HepG2 (cell line): ENCODE results near the gene TIMM8B. TPM values are rescaled to one million over a fixed set of nuclear protein-coding genes. Genes with fewer than 3 reads are reported as not detected.
A peak's percentile ranks its signal among the peaks of the same experiment; 100 is the strongest.

Source experiments
- GABPA ChIP-seq, 2 experiments: IDR thresholded peaks; 2 replicates each; pipeline ENCODE4 v1.6.1; 2011 to 2016; ENCODE audit warnings: low read depth in 2 of 2, low read length in 1 of 2, missing biosample characterization in 1 of 2, missing genetic modification characterization in 1 of 2
- RBAK ChIP-seq: sonication (generic); formaldehyde crosslinking; IDR thresholded peaks from 2 replicates; pipeline ENCODE4 v1.5.1; 2020; ENCODE audit warnings: mild to moderate bottlenecking, missing genetic modification reagents
- RCOR2 ChIP-seq: IDR thresholded peaks from 2 replicates; pipeline ENCODE4 v1.6.1; 2016; ENCODE audit warnings: missing biosample characterization, missing genetic modification reagents
- REPIN1 ChIP-seq: sonication (generic); formaldehyde crosslinking; IDR thresholded peaks from 2 replicates; pipeline ENCODE4 v1.8.0; 2022; ENCODE audit warnings: missing genetic modification reagents, low read depth, mild to moderate bottlenecking, borderline replicate concordance
- TBP ChIP-seq: sonication (generic); formaldehyde crosslinking; IDR thresholded peaks from 2 replicates; pipeline ENCODE4 v1.5.0; 2020; ENCODE audit warnings: missing genetic modification reagents
- WIZ ChIP-seq: sonication (generic); formaldehyde crosslinking; IDR thresholded peaks from 2 replicates; pipeline ENCODE4 v1.5.1; 2020; ENCODE audit warnings: mild to moderate bottlenecking, missing genetic modification reagents
- ZC3H13 ChIP-seq: sonication (generic); formaldehyde crosslinking; IDR thresholded peaks from 2 replicates; pipeline ENCODE4 v1.8.1; 2023; ENCODE audit warnings: mild to moderate bottlenecking, missing genetic modification reagents, moderate library complexity
- ZNF180 ChIP-seq: sonication (generic); formaldehyde crosslinking; IDR thresholded peaks from 2 replicates; pipeline ENCODE4 v1.4.0; 2020; ENCODE audit warnings: low read depth, missing genetic modification reagents, borderline replicate concordance
- ZNF343 ChIP-seq: sonication (generic); formaldehyde crosslinking; IDR thresholded peaks from 2 replicates; pipeline ENCODE4 v1.4.0; 2020; ENCODE audit warnings: mild to moderate bottlenecking, missing genetic modification reagents
- ZNF441 ChIP-seq: sonication (generic); formaldehyde crosslinking; IDR thresholded peaks from 2 replicates; pipeline ENCODE4 v1.7.0; 2021; ENCODE audit warnings: missing genetic modification reagents, borderline replicate concordance
- ZNF781 ChIP-seq: sonication (generic); formaldehyde crosslinking; IDR thresholded peaks from 2 replicates; pipeline ENCODE4 v1.5.1; 2020; ENCODE audit warnings: borderline replicate concordance, mild to moderate bottlenecking, missing genetic modification reagents; ENCODE audit errors: not compliant biosample characterization
- ZSCAN29 ChIP-seq: sonication (generic); formaldehyde crosslinking; conservative IDR thresholded peaks from 2 replicates; pipeline ENCODE4 v1.4.0; 2020; ENCODE audit warnings: mild to moderate bottlenecking, missing genetic modification reagents
- polyA plus RNA-seq, 8 experiments: library from polyadenylated mRNA; depleted of rRNA in 3 of 8; stranded (reverse) in 7 of 8; unstranded in 1 of 8; fragments of >200 nt; fragmentation: Illumina TruSeq in 4 of 8; extraction: Trizol in 4 of 8; gene quantifications; 2 replicates each; pipeline versions ENCODE4 v1.2.1 to v1.2.3, GENCODE V29; 2011 to 2016; ENCODE audit warnings: low read depth in 4 of 8, missing spikeins in 1 of 8, mixed read lengths in 1 of 8; ENCODE audit not compliant: insufficient read depth in 1 of 8
- total RNA-seq, 5 experiments: library from RNA; depleted of rRNA; stranded (reverse); fragments of >200 nt; fragmentation: Illumina TruSeq; extraction: Trizol; gene quantifications; 2 replicates each; pipeline ENCODE4 v1.2.3, GENCODE V29; 2016; ENCODE audit warnings: low read depth in 1 of 5
- TF ChIP-seq, protein P1 (sequence below): sonication (generic); formaldehyde crosslinking; IDR thresholded peaks from 2 replicates; pipeline ENCODE4 v1.5.0; 2020; ENCODE audit warnings: missing genetic modification reagents
- TF ChIP-seq, protein P2 (sequence below): sonication (generic); formaldehyde crosslinking; conservative IDR thresholded peaks from 2 replicates; pipeline ENCODE4 v1.4.0; 2020; ENCODE audit warnings: missing genetic modification reagents
- TF ChIP-seq, protein P3 (sequence below): sonication (generic); formaldehyde crosslinking; IDR thresholded peaks from 2 replicates; pipeline ENCODE4 v1.4.0; 2020; ENCODE audit warnings: mild to moderate bottlenecking, low read depth, missing genetic modification reagents
- TF ChIP-seq, protein P4 (sequence below): IDR thresholded peaks from 2 replicates; pipeline ENCODE4 v1.6.1; 2012; ENCODE audit warnings: low read depth, low read length, improper control_type of control experiment
- TF ChIP-seq, protein P5 (sequence below): sonication (generic); formaldehyde crosslinking; IDR thresholded peaks from 2 replicates; pipeline ENCODE4 v1.4.0; 2020; ENCODE audit warnings: missing genetic modification reagents
- TF ChIP-seq, protein P6 (sequence below): sonication (generic); formaldehyde crosslinking; IDR thresholded peaks from 2 replicates; pipeline ENCODE4 v1.5.0; 2020; ENCODE audit warnings: missing genetic modification reagents, mild to moderate bottlenecking, borderline replicate concordance

The TIMM8B gene
- total and polyA plus RNA-seq, 2 of the 13 experiments (the other 11 are each of a cell fraction or from before 2014, with no cell fraction given) = 84.5 to 98.3 TPM

DNA sequence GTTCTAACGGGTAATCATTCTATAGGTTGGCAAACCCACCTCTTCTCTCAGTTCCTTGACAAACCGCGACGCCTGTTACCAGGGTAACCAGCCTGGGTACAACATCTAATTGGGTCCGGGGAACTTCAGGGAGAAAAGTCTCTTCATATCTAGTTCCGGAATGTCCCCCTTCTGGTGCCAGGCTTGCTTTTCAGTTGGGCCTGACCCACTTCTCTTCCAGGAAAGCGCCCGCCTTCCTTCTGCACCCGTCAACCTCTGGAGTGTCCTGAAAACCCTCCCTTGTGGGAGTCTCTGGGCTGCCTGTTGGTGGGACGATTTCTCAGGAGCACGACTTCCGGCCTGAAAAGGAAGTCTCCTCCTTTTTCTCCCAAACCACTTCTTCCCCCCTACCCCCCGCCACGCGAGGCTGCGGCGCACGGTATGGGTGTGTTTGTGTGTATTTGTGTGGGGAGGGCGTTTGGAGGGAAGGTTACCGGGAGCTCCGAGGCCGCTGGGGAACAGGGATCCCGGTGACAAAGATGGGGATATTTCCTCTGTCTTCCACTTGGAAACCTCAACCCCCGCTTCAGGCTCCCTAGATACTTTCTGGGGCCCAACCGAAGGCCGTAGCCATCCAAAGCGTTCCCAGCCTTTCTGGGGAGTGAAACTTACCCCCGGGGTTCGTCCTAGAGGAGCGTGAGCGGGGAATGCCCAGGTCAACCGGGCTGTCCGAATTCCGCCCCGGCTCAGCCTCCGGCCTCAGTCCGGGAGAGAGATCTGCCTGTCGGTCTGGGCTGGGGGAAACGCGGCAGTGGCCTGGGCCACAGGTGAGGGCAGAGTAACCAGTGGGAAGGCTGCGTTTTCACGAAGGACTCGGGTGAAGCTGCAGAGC is 12.4 kb downstream of the TIMM8B start, which contains the start of the genes NKAPD1 and PIH1D2 (continued):
- TF ChIP-seq REPIN1 (CRISPR knock-in tag) = no peak
- TF ChIP-seq ZNF180 (CRISPR knock-in tag) = no peak
- TF ChIP-seq, protein P1, sequence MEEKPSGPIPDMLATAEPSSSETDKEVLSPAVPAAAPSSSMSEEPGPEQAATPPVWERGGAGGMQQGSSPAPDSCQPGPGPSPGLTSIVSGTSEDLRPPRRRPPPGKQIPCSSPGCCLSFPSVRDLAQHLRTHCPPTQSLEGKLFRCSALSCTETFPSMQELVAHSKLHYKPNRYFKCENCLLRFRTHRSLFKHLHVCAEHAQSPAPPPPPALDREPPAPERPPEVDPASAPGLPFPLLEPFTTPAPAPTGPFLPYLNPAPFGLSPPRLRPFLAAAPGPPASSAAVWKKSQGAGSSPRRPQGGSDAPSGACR (CRISPR knock-in tag) = peak; percentile 66; the same call in 1 of the 2 replicates
- TF ChIP-seq, protein P2, sequence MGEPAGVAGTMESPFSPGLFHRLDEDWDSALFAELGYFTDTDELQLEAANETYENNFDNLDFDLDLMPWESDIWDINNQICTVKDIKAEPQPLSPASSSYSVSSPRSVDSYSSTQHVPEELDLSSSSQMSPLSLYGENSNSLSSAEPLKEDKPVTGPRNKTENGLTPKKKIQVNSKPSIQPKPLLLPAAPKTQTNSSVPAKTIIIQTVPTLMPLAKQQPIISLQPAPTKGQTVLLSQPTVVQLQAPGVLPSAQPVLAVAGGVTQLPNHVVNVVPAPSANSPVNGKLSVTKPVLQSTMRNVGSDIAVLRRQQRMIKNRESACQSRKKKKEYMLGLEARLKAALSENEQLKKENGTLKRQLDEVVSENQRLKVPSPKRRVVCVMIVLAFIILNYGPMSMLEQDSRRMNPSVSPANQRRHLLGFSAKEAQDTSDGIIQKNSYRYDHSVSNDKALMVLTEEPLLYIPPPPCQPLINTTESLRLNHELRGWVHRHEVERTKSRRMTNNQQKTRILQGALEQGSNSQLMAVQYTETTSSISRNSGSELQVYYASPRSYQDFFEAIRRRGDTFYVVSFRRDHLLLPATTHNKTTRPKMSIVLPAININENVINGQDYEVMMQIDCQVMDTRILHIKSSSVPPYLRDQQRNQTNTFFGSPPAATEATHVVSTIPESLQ = peak; percentile 61; the same call in 1 of the 2 replicates
- TF ChIP-seq, protein P3, sequence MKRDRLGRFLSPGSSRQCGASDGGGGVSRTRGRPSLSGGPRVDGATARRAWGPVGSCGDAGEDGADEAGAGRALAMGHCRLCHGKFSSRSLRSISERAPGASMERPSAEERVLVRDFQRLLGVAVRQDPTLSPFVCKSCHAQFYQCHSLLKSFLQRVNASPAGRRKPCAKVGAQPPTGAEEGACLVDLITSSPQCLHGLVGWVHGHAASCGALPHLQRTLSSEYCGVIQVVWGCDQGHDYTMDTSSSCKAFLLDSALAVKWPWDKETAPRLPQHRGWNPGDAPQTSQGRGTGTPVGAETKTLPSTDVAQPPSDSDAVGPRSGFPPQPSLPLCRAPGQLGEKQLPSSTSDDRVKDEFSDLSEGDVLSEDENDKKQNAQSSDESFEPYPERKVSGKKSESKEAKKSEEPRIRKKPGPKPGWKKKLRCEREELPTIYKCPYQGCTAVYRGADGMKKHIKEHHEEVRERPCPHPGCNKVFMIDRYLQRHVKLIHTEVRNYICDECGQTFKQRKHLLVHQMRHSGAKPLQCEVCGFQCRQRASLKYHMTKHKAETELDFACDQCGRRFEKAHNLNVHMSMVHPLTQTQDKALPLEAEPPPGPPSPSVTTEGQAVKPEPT (CRISPR knock-in tag) = no peak
- TF ChIP-seq, protein P4, sequence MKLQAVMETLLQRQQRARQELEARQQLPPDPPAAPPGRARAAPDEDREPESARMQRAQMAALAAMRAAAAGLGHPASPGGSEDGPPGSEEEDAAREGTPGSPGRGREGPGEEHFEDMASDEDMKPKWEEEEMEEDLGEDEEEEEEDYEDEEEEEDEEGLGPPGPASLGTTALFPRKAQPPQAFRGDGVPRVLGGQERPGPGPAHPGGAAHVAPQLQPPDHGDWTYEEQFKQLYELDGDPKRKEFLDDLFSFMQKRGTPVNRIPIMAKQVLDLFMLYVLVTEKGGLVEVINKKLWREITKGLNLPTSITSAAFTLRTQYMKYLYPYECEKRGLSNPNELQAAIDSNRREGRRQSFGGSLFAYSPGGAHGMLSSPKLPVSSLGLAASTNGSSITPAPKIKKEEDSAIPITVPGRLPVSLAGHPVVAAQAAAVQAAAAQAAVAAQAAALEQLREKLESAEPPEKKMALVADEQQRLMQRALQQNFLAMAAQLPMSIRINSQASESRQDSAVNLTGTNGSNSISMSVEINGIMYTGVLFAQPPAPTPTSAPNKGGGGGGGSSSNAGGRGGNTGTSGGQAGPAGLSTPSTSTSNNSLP = no peak
- 0 out of 2 replicates have a peak, but pooled peaks have one; percentile 67 for TF ChIP-seq ZC3H13 (CRISPR knock-in tag)
- no peak for TF ChIP-seq ZSCAN29 (CRISPR knock-in tag)
- TF ChIP-seq GABPA (IDR thresholded peaks at IDR 0.05; ENCODE audit: low read depth, low read length) = peak; percentile 88
- TF ChIP-seq GABPA (CRISPR knock-in tag; IDR thresholded peaks at IDR 0.05; ENCODE audit: low read depth) = peak; percentile 97
- no peak for TF ChIP-seq WIZ (CRISPR knock-in tag)
- no peak for TF ChIP-seq ZNF441 (CRISPR knock-in tag)
- 0 out of 2 replicates have a peak, but pooled peaks have one; percentile 29 for TF ChIP-seq RCOR2
- TF ChIP-seq, protein P5, sequence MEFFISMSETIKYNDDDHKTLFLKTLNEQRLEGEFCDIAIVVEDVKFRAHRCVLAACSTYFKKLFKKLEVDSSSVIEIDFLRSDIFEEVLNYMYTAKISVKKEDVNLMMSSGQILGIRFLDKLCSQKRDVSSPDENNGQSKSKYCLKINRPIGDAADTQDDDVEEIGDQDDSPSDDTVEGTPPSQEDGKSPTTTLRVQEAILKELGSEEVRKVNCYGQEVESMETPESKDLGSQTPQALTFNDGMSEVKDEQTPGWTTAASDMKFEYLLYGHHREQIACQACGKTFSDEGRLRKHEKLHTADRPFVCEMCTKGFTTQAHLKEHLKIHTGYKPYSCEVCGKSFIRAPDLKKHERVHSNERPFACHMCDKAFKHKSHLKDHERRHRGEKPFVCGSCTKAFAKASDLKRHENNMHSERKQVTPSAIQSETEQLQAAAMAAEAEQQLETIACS (CRISPR knock-in tag) = no peak
- no peak for TF ChIP-seq ZNF343 (CRISPR knock-in tag)
- no peak for TF ChIP-seq ZNF781 (CRISPR knock-in tag)
- TF ChIP-seq TBP (CRISPR knock-in tag) = no peak
- TF ChIP-seq RBAK (CRISPR knock-in tag) = no peak
- TF ChIP-seq, protein P6, sequence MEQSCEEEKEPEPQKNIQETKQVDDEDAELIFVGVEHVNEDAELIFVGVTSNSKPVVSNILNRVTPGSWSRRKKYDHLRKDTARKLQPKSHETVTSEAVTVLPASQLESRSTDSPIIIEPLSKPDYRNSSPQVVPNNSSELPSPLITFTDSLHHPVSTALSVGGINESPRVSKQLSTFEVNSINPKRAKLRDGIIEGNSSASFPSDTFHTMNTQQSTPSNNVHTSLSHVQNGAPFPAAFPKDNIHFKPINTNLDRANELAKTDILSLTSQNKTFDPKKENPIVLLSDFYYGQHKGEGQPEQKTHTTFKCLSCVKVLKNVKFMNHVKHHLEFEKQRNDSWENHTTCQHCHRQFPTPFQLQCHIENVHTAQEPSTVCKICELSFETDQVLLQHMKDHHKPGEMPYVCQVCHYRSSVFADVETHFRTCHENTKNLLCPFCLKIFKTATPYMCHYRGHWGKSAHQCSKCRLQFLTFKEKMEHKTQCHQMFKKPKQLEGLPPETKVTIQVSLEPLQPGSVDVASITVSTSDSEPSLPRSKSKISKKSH (CRISPR knock-in tag) = no peak; the same call in 1 of the 2 replicates
